Measurements from ENCODE around the gene MAFB.

The MAFB gene

GRCh38 chr20:40687384-40688128 is 1.5 kb downstream of the MAFB start:
- Histone ChIP-seq H3K9ac (ENCODE audit: low read length) (peak overlapping the region; percentile 43), H3K4me1 (ENCODE audit: control insufficient read depth, insufficient read depth, low read length) (peaks cover 5% of the 10 kb centered on the region), H3K9me3 (ENCODE audit: control insufficient read depth, low read length) (no peaks in the 10 kb centered on the region), H3K36me3 (ENCODE audit: control insufficient read depth, insufficient read depth, low read length) (no peaks in the 10 kb centered on the region), H3K27me3 (ENCODE audit: control insufficient read depth, insufficient read depth, low read length) (peaks cover 81% of the 10 kb centered on the region), H3K4me3 (ENCODE audit: low read length) (peak overlapping the region; percentile 50)

GRCh38 chr20:40686893-40687292 is 2.1 kb downstream of the MAFB start:
- Histone ChIP-seq H3K4me1 (ENCODE audit: control insufficient read depth, insufficient read depth, low read length) (peaks cover 5% of the 10 kb centered on the region), H3K4me3 (ENCODE audit: low read length) (peak overlapping the region; percentile 50), H3K27me3 (ENCODE audit: control insufficient read depth, insufficient read depth, low read length) (peaks cover 80% of the 10 kb centered on the region), H3K9ac (ENCODE audit: low read length) (peak overlapping the region; percentile 10), H3K9me3 (ENCODE audit: control insufficient read depth, low read length) (no peaks in the 10 kb centered on the region), H3K36me3 (ENCODE audit: control insufficient read depth, insufficient read depth, low read length) (no peaks in the 10 kb centered on the region)

- H3K9ac ChIP-seq (ENCODE audit: low read length) = peak overlapping the region; percentile 10
- peaks cover 76% of the 10 kb centered on the region for H3K27me3 ChIP-seq (ENCODE audit: control insufficient read depth, insufficient read depth, low read length)
- H3K4me3 ChIP-seq (ENCODE audit: low read length) = no peak overlapping the region
- no peaks in the 10 kb centered on the region for H3K9me3 ChIP-seq (ENCODE audit: control insufficient read depth, low read length)
- H3K36me3 ChIP-seq (ENCODE audit: control insufficient read depth, insufficient read depth, low read length) = no peaks in the 10 kb centered on the region
- H3K4me1 ChIP-seq (ENCODE audit: control insufficient read depth, insufficient read depth, low read length) = peaks cover 5% of the 10 kb centered on the region
Measured at GRCh38 chr20:40686434-40686882, 2.6 kb downstream of the MAFB start.

GRCh38 chr20:40685349-40685748 is 3.7 kb downstream of the MAFB start:
- H3K4me3 ChIP-seq (ENCODE audit: low read length) = no peak overlapping the region
- no peaks in the 10 kb centered on the region for H3K36me3 ChIP-seq (ENCODE audit: control insufficient read depth, insufficient read depth, low read length)
- peaks cover 5% of the 10 kb centered on the region for H3K4me1 ChIP-seq (ENCODE audit: control insufficient read depth, insufficient read depth, low read length)
- peaks cover 65% of the 10 kb centered on the region for H3K27me3 ChIP-seq (ENCODE audit: control insufficient read depth, insufficient read depth, low read length)
- H3K9ac ChIP-seq (ENCODE audit: low read length) = peak overlapping the region; percentile 5
- H3K9me3 ChIP-seq (ENCODE audit: control insufficient read depth, low read length) = no peaks in the 10 kb centered on the region

GRCh38 chr20:40683894-40684268 is 5.2 kb downstream of the MAFB start:
- H3K4me1 ChIP-seq (ENCODE audit: control insufficient read depth, insufficient read depth, low read length) = peaks cover 5% of the 10 kb centered on the region
- H3K36me3 ChIP-seq (ENCODE audit: control insufficient read depth, insufficient read depth, low read length) = no peaks in the 10 kb centered on the region
- no peaks in the 10 kb centered on the region for H3K9me3 ChIP-seq (ENCODE audit: control insufficient read depth, low read length)
- no peak overlapping the region for H3K4me3 ChIP-seq (ENCODE audit: low read length)
- H3K9ac ChIP-seq (ENCODE audit: low read length) = peak overlapping the region; percentile 13
- H3K27me3 ChIP-seq (ENCODE audit: control insufficient read depth, insufficient read depth, low read length) = peaks cover 59% of the 10 kb centered on the region

GRCh38 chr20:40683221-40683893 is 5.7 kb downstream of the MAFB start:
- Histone ChIP-seq H3K9me3 (ENCODE audit: control insufficient read depth, low read length) (no peaks in the 10 kb centered on the region), H3K36me3 (ENCODE audit: control insufficient read depth, insufficient read depth, low read length) (no peaks in the 10 kb centered on the region), H3K4me1 (ENCODE audit: control insufficient read depth, insufficient read depth, low read length) (peaks cover 3% of the 10 kb centered on the region), H3K9ac (ENCODE audit: low read length) (peak overlapping the region; percentile 13), H3K4me3 (ENCODE audit: low read length) (no peak overlapping the region), H3K27me3 (ENCODE audit: control insufficient read depth, insufficient read depth, low read length) (peaks cover 54% of the 10 kb centered on the region)

- no peak overlapping the region for H3K4me3 ChIP-seq (ENCODE audit: low read length)
- no peaks in the 10 kb centered on the region for H3K36me3 ChIP-seq (ENCODE audit: control insufficient read depth, insufficient read depth, low read length)
- H3K9ac ChIP-seq (ENCODE audit: low read length) = peak overlapping the region; percentile 3
Measured at GRCh38 chr20:40682104-40682981, 6.7 kb downstream of the MAFB start.

GRCh38 chr20:40681684-40682083 is 7.4 kb downstream of the MAFB start:
- H3K27me3 ChIP-seq (ENCODE audit: control insufficient read depth, insufficient read depth, low read length) = peaks cover 37% of the 10 kb centered on the region
- H3K4me3 ChIP-seq (ENCODE audit: low read length) = no peak overlapping the region
- no peaks in the 10 kb centered on the region for H3K36me3 ChIP-seq (ENCODE audit: control insufficient read depth, insufficient read depth, low read length)
- no peaks in the 10 kb centered on the region for H3K9me3 ChIP-seq (ENCODE audit: control insufficient read depth, low read length)
- no peak overlapping the region for H3K9ac ChIP-seq (ENCODE audit: low read length)
- no peaks in the 10 kb centered on the region for H3K4me1 ChIP-seq (ENCODE audit: control insufficient read depth, insufficient read depth, low read length)

More at GRCh38 chr20:40682104-40682981, 6.7 kb downstream of the MAFB start:
- Histone ChIP-seq H3K9me3 (ENCODE audit: control insufficient read depth, low read length) (no peaks in the 10 kb centered on the region), H3K27me3 (ENCODE audit: control insufficient read depth, insufficient read depth, low read length) (peaks cover 44% of the 10 kb centered on the region), H3K4me1 (ENCODE audit: control insufficient read depth, insufficient read depth, low read length) (no peaks in the 10 kb centered on the region)

GRCh38 chr20:40681165-40681564 is 7.9 kb downstream of the MAFB start:
- Histone ChIP-seq H3K9ac (ENCODE audit: low read length) (no peak overlapping the region), H3K4me3 (ENCODE audit: low read length) (no peak overlapping the region), H3K36me3 (ENCODE audit: control insufficient read depth, insufficient read depth, low read length) (no peaks in the 10 kb centered on the region), H3K9me3 (ENCODE audit: control insufficient read depth, low read length) (no peaks in the 10 kb centered on the region), H3K27me3 (ENCODE audit: control insufficient read depth, insufficient read depth, low read length) (peaks cover 32% of the 10 kb centered on the region), H3K4me1 (ENCODE audit: control insufficient read depth, insufficient read depth, low read length) (no peaks in the 10 kb centered on the region)

GRCh38 chr20:40680161-40680959 is 8.7 kb downstream of the MAFB start:
- H3K4me3 ChIP-seq (ENCODE audit: low read length) = no peak overlapping the region
- no peaks in the 10 kb centered on the region for H3K4me1 ChIP-seq (ENCODE audit: control insufficient read depth, insufficient read depth, low read length)
- H3K36me3 ChIP-seq (ENCODE audit: control insufficient read depth, insufficient read depth, low read length) = no peaks in the 10 kb centered on the region
- peaks cover 32% of the 10 kb centered on the region for H3K27me3 ChIP-seq (ENCODE audit: control insufficient read depth, insufficient read depth, low read length)
- no peak overlapping the region for H3K9ac ChIP-seq (ENCODE audit: low read length)
- H3K9me3 ChIP-seq (ENCODE audit: control insufficient read depth, low read length) = no peaks in the 10 kb centered on the region

- H3K27me3 ChIP-seq (ENCODE audit: control insufficient read depth, insufficient read depth, low read length) = peaks cover 22% of the 10 kb centered on the region
- H3K36me3 ChIP-seq (ENCODE audit: control insufficient read depth, insufficient read depth, low read length) = no peaks in the 10 kb centered on the region
- H3K4me3 ChIP-seq (ENCODE audit: low read length) = no peak overlapping the region
- H3K4me1 ChIP-seq (ENCODE audit: control insufficient read depth, insufficient read depth, low read length) = no peaks in the 10 kb centered on the region
- no peaks in the 10 kb centered on the region for H3K9me3 ChIP-seq (ENCODE audit: control insufficient read depth, low read length)
- no peak overlapping the region for H3K9ac ChIP-seq (ENCODE audit: low read length)
Measured at GRCh38 chr20:40679184-40679583, 9.9 kb downstream of the MAFB start.
